Subcutaneous abdominal adipose tissue (tissue), 5 donors: Measurements from ENCODE around the gene PUS10.
"Not testable (repeated sequence)": the region's sequence is repeated elsewhere in the genome, so short reads cannot be mapped to it uniquely, and the experiment has no call there.

Experiments used
- H3K27ac ChIP-seq: one replicate; pipeline ENCODE4 v1.7.0; 2013; ENCODE audit warnings: low read depth, mild to moderate bottlenecking, inconsistent platforms, low read length, moderate library complexity
- H3K27me3 ChIP-seq, 5 donors: one replicate each; pipeline ENCODE4 v1.7.0; 2013; ENCODE audit warnings: low read length in 5 of 5, inconsistent platforms in 1 of 5; ENCODE audit not compliant: control insufficient read depth in 5 of 5, insufficient read depth in 4 of 5
- H3K36me3 ChIP-seq, 5 donors: one replicate each; pipeline ENCODE4 v1.7.0; 2013; ENCODE audit warnings: low read length in 5 of 5; ENCODE audit not compliant: control insufficient read depth in 5 of 5, insufficient read depth in 5 of 5
- H3K4me1 ChIP-seq, 5 donors: one replicate each; pipeline ENCODE4 v1.7.0; 2013; ENCODE audit warnings: low read length in 5 of 5, mild to moderate bottlenecking in 3 of 5, moderate library complexity in 1 of 5; ENCODE audit not compliant: control insufficient read depth in 5 of 5, insufficient read depth in 5 of 5
- H3K4me3 ChIP-seq, 5 donors: one replicate each; pipeline ENCODE4 v1.7.0; 2013; ENCODE audit warnings: low read length in 5 of 5, low read depth in 1 of 5
- H3K9ac ChIP-seq, 5 donors: one replicate each; pipeline ENCODE4 v1.7.0; 2013; ENCODE audit warnings: low read length in 5 of 5, mild to moderate bottlenecking in 4 of 5, moderate library complexity in 3 of 5
- H3K9me3 ChIP-seq, 5 donors: one replicate each; pipeline ENCODE4 v1.7.0; 2013; ENCODE audit warnings: low read length in 5 of 5; ENCODE audit not compliant: control insufficient read depth in 5 of 5
- donor health status: healthy.
- donor health status: healthy.
- donor health status: healthy.
- donor health status: healthy.
- donor health status: healthy.

PUS10 gene

DNA sequence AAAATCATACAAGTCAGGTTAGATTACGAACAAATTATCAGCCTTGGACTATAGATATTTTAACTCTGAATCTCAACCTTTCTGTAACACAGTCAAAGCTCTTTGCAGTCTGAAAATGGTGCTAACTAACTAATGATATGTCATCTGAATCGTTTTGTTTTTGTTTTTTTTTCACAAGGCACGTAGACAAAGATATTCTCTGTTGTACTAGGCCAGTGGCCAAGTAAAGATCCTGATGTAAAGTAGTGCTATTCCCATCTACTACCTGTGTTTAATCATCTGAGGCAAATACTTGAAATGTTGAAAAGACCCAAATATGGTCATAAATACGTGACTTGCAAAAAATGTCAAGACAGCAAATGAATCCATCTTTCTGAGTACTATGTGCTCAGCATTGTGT is 71.0 kb downstream of the PUS10 start:
- H3K4me1 ChIP-seq, result no peaks in the 10 kb centered on the region
- no peak overlapping the region for H3K27ac ChIP-seq
- H3K27me3 ChIP-seq, result no peaks in the 10 kb centered on the region
- H3K4me3 ChIP-seq, result no peak overlapping the region
- H3K36me3 ChIP-seq, result peaks cover 0 to 14% (median 4%) of the 10 kb centered on the region in 5 donors
- H3K9ac ChIP-seq, result no peak overlapping the region
- no peaks in the 10 kb centered on the region for H3K9me3 ChIP-seq

DNA sequence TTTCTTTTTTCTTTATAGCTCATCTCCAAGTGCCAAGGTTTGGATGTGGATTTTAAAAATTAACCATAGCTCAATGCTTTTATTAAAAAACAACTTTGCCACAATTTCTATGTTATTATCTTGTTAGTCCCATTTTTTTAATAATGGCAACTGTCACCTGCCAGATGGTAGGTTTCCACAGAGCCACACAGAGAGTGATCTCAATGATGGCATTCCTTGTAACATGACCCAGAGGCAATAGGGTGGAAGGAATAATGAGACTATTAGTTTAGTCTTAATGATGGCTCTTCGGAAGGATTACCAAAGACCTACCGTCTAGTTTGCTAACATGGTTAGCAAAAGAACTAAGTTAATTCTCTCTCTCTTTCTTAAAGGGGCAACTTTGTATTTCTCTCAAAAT is 72.7 kb downstream of the PUS10 start:
- H3K4me3 ChIP-seq, result no peak overlapping the region
- H3K9ac ChIP-seq, result no peak overlapping the region
- H3K4me1 ChIP-seq, result no peaks in the 10 kb centered on the region
- no peaks in the 10 kb centered on the region for H3K9me3 ChIP-seq
- peaks cover 0 to 14% (median 2%) of the 10 kb centered on the region in 5 donors for H3K36me3 ChIP-seq
- H3K27me3 ChIP-seq, result no peaks in the 10 kb centered on the region
- no peak overlapping the region for H3K27ac ChIP-seq

DNA sequence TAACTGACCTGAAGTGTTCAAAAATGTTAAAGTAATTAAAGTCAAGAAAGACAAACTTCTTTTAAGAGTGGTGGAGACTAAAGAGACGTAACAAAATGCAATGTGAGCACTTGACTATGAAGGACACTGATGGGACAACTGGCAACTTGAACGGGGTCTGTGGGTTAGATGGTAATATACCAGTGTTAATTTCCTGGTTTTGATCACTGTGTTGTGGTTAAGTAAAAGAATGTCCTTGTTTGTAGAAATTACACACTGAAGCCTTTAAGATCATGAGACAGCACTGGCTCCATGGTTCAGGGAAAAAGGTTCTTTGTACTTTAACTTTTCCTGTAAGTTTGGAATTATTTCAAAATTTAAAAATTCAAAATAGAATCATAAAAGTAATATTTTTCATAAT is 78.4 kb downstream of the PUS10 start:
- Histone ChIP-seq H3K4me3 (no peak overlapping the region), H3K27ac (no peak overlapping the region), H3K9ac (no peak overlapping the region), H3K9me3 (no peaks in the 10 kb centered on the region), H3K36me3 (peaks cover 0 to 10% (median 5%) of the 10 kb centered on the region in 5 donors), H3K4me1 (peaks cover 0 to 7% (median 2%) of the 10 kb centered on the region in 5 donors), H3K27me3 (no peaks in the 10 kb centered on the region)

DNA sequence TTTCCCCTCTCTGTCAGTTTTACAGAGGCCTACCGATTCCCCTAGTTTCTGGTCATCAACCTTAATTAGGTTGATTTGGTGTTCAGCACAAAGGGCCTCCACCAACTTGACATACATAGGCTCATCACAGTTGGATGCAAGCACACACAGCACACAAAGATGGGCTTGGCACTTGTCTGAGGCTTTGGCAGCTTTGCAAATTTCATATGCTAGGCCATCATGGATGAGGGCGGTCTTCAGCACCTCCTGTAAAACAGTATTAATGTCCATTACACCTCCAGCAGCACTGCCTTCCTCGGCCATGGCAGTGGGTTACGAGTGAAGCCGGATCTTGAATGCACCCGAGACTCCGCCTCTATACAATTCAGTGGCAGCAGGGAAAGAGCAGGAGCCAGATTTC is 79.8 kb downstream of the PUS10 start:
- H3K36me3 ChIP-seq, result peaks cover 0 to 9% (median 4%) of the 10 kb centered on the region in 5 donors
- H3K9ac ChIP-seq, result no peak overlapping the region
- H3K27me3 ChIP-seq, result no peaks in the 10 kb centered on the region
- H3K4me3 ChIP-seq, result no peak overlapping the region
- H3K4me1 ChIP-seq, result peaks cover 0 to 14% (median 5%) of the 10 kb centered on the region in 5 donors
- no peak overlapping the region for H3K27ac ChIP-seq
- H3K9me3 ChIP-seq, result no peaks in the 10 kb centered on the region

DNA sequence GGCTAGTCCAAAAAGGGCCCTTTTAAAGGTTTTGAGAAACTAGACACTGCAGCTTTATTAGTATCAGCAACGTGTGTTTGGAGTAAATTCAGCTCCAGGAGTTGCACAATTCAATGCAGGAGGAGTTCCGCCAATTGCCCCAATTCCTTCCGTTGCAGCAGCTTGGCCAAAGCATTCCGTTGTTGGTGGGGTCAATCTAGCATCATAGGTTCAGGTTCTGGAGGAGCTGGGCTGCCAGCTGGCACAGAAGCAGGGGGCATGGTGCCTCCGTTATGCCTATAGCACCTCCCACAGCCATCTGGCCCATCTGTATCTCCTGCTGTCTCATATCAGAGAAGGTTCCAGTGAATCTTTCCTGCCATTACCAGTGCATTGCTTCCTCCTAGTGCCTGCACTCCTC is 81.3 kb downstream of the PUS10 start:
- H3K27me3 ChIP-seq, result no peaks in the 10 kb centered on the region
- H3K9me3 ChIP-seq, result no peaks in the 10 kb centered on the region
- peaks cover 0 to 14% (median 5%) of the 10 kb centered on the region in 5 donors for H3K4me1 ChIP-seq
- H3K27ac ChIP-seq, result no peak overlapping the region
- no peak overlapping the region for H3K9ac ChIP-seq
- no peak overlapping the region for H3K4me3 ChIP-seq
- H3K36me3 ChIP-seq, result peaks cover 0 to 11% (median 4%) of the 10 kb centered on the region in 5 donors

DNA sequence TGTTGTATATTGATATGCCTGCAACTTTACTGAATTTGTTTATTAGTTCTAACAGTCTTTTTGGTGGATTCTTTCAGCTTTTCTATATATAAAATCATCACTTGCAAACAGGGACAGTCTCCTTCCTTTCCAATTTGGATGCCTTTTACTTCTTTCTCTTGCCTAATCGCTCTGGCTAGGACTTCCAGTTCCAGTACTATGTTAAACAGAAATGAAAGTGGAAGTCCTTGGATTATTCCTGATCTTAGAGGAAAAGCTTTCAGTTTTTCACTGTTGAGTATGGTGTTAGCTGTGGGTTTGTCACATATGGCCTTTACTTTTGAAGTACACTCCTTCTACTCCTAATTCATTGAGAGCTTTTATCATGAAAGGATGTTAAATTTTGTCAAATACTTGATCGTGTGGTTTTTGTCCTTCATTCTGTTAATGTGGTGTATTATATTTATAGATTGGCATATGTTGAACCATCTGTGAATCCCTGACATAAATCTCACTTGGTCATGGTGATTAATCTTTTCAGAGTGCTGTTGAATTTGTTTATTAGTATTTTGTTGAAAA is 83.8 kb downstream of the PUS10 start:
- H3K4me1 ChIP-seq, result peaks cover 0 to 14% (median 5%) of the 10 kb centered on the region in 5 donors
- peaks cover 0 to 12% (median 2%) of the 10 kb centered on the region in 5 donors for H3K36me3 ChIP-seq
- no peaks in the 10 kb centered on the region for H3K27me3 ChIP-seq
- H3K4me3 ChIP-seq, result peak overlapping the region in 2 of 5 donors; percentile 2 to 45
- H3K9me3 ChIP-seq, result no peaks in the 10 kb centered on the region
- no peak overlapping the region for H3K27ac ChIP-seq
- peak overlapping the region in 2 of 5 donors; percentile 2 to 51 for H3K9ac ChIP-seq

DNA sequence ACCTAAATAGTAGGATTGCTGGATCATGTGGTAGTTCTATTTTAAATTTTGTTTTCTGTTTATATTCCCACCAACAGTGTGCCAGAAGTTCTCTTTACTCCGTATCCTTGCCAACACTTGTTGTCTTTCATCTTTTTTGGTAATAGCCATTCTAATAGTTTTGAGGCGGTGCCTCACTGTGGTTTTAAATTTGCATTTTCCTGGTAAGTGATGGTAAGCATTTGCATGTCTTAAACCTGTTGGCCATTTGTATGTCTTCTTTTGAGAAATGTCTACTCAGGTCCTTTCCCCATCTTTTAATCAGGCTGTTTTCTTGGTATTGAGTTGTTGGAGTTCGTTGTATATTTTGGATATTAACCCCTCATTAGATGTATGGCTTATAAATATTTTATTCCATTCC is 85.1 kb downstream of the PUS10 start:
- Histone ChIP-seq H3K4me1 (peaks cover 0 to 14% (median 5%) of the 10 kb centered on the region in 5 donors), H3K36me3 (peaks cover 0 to 12% (median under 1%) of the 10 kb centered on the region in 5 donors), H3K9ac (no peak overlapping the region), H3K27ac (no peak overlapping the region), H3K27me3 (no peaks in the 10 kb centered on the region), H3K9me3 (no peaks in the 10 kb centered on the region), H3K4me3 (no peak overlapping the region)

DNA sequence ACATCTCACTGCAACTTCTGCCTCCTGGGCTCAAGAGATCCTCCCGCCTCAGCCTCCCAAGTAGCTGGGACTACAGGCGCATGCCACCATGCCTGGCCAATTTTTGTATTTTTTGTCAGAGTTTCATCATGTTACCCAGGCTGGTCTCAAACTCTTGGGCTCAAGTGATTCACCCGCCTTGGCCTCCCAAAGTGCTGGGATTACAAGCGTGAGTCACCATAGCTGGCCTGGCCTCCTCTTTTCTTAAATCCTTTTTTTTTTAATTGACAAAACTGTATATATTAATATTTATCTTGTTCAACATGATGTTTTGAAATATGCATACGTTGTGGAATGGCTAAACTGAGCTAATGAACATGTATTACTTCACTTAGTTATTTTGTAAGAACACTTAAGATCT is 86.0 kb downstream of the PUS10 start:
- not testable (repeated sequence) for H3K27me3 ChIP-seq, H3K9me3 ChIP-seq, H3K27ac ChIP-seq, H3K4me3 ChIP-seq, H3K9ac ChIP-seq
- Histone ChIP-seq H3K4me1 (peaks cover 0 to 17% (median 8%) of the 10 kb centered on the region in 5 donors), H3K36me3 (peaks cover 0 to 14% (median 4%) of the 10 kb centered on the region in 5 donors)

DNA sequence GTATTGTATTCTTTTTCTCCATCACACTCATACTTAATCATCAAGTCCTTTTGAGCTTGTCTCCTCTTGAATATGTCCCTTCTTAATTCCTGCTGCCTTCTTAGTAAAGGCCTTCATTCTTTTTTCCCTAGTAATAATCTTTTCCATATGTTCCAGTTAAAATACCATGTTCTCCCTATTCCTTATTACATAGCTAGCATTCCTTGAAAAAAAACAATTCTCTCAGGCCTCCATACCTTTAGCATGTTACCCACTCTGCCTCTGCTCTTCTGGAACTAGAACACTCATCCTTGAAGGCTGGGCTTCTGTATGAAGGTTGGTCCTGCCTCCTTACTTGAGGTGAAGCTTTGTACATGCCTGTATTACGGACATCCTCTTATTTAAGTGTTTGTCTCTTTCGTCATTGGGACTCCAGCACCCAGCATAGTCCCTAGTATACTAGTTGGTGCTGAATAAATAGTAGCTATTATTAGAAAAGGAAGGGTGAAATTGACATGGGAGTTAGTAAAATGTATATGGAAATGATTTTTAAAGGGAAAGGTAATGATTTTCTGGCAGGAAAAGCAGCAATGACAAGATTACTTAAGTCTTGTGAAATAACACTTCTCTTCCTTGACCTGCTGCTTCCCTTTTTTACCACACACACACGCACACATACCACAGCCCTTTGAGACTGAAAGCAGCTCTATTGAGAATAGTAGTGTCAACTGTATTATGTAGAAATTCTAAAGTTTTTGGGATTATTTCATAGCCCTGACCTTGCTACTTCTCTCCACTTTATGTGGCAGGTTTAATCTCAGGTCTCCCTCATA is 91.1 kb downstream of the PUS10 start:
- no peaks in the 10 kb centered on the region for H3K9me3 ChIP-seq
- no peaks in the 10 kb centered on the region for H3K27me3 ChIP-seq
- no peak overlapping the region for H3K4me3 ChIP-seq
- no peak overlapping the region for H3K9ac ChIP-seq
- peaks cover 0 to 4% (median 2%) of the 10 kb centered on the region in 5 donors for H3K4me1 ChIP-seq
- no peak overlapping the region for H3K27ac ChIP-seq
- H3K36me3 ChIP-seq, result peaks cover 15 to 35% (median 21%) of the 10 kb centered on the region in 5 donors

DNA sequence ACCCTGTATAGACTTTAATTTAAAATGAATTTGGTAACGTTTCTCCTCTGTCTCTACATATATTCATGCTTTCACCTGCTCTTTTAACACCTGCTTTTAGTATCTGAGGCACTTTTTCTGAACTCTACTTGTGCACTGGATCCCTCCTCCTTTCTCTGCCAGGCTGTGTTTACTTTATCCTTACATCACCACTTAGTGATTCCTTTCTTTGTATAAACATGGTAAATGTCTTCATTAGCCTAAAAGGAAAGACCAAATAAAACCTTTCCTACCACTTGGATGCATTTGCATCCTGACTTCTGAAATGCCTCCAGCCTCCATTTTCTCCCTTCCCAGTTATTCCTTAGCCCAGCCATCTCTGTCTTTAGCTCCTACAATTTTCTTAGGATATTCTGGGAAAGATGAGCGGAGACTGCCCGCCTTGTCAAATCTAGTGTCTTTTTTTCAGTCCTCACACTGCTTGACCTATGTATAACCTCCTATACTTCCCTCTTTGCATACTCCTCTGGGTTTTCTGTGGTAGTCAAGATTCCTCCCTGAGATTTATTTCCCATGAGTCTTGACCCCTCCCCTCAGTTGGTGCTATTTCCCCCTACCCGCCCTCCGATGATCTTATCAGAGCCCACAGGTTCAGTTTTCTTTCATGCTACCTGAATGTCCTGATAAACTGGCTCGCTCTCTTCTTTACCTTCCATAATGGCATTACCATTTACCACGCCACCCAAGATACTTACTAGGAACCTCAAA is 91.9 kb downstream of the PUS10 start:
- H3K27me3 ChIP-seq, result no peaks in the 10 kb centered on the region
- H3K36me3 ChIP-seq, result peaks cover 18 to 37% (median 25%) of the 10 kb centered on the region in 5 donors
- no peak overlapping the region for H3K27ac ChIP-seq
- peaks cover 0 to 4% (median 2%) of the 10 kb centered on the region in 5 donors for H3K4me1 ChIP-seq
- no peak overlapping the region for H3K9ac ChIP-seq
- H3K4me3 ChIP-seq, result no peak overlapping the region
- no peaks in the 10 kb centered on the region for H3K9me3 ChIP-seq
